Measurements from ENCODE around the gene GAB2. TPM values are rescaled to one million over a fixed set of nuclear protein-coding genes. Genes with fewer than 3 reads are reported as not detected.

Gene GAB2
- total RNA-seq, 4 donors from 2014 or later = 39.6 to 57.3 (median 46.6) TPM

DNA sequence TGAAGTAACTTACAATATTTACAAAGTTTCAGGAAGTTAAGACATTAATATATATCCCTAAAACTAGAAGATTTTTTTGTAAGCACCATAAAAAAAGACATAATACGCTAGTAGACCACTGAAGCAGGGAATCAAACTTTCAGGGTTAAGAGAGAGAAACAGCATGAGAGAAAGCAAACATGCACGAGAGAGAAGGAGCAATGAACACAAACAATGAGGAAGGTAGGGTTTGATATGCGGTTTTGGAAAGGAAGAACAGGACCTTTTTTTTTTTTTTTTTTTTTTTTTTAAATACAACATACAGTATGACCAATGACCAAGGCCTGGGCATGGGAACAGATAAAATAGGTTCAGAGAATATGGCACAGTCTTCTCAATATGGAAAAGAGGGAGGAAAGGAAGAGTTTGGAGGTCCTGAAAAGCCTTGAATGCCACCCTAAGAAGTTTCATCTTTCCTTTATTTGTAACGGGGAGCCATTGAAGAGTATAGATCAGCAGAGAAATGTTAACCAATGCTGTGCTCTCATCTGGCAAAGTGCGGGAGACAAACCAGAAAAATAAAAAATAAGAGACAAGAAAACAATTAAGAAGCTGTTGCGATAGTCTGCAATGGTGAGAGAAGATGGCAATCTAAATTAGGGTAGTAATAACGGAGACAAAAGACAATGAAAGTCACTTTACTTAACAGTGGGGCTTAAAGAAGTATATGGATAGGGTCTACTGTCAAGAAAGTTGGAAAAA, 127.9 kb downstream of the GAB2 start:
- peak overlapping the region in 2 of 4 donors; percentile 59 to 68 for H3K27ac ChIP-seq
- H3K27me3 ChIP-seq = no peaks in the 10 kb centered on the region
- TF ChIP-seq, protein P1, sequence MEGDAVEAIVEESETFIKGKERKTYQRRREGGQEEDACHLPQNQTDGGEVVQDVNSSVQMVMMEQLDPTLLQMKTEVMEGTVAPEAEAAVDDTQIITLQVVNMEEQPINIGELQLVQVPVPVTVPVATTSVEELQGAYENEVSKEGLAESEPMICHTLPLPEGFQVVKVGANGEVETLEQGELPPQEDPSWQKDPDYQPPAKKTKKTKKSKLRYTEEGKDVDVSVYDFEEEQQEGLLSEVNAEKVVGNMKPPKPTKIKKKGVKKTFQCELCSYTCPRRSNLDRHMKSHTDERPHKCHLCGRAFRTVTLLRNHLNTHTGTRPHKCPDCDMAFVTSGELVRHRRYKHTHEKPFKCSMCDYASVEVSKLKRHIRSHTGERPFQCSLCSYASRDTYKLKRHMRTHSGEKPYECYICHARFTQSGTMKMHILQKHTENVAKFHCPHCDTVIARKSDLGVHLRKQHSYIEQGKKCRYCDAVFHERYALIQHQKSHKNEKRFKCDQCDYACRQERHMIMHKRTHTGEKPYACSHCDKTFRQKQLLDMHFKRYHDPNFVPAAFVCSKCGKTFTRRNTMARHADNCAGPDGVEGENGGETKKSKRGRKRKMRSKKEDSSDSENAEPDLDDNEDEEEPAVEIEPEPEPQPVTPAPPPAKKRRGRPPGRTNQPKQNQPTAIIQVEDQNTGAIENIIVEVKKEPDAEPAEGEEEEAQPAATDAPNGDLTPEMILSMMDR (IDR thresholded peaks at IDR 0.05) = no peak
- TF ChIP-seq POLR2A (IDR thresholded peaks at IDR 0.05) (no peak), EP300 (IDR thresholded peaks at IDR 0.05) (no peak)
- no peak for DNase-seq (ENCODE audit: low spot score in 2 of 2)
- H3K4me1 ChIP-seq = peaks cover 0 to 9% (median 3%) of the 10 kb centered on the region in 4 donors
- H3K9me3 ChIP-seq = peaks cover 0 to 11% (median 0%) of the 10 kb centered on the region in 4 donors
- 75 to 88% methylated on average over 7 of the region's 7 CpGs for whole genome bisulfite sequencing, 2 donors
- H3K36me3 ChIP-seq = no peaks in the 10 kb centered on the region
- no peak overlapping the region for H3K4me3 ChIP-seq

DNA sequence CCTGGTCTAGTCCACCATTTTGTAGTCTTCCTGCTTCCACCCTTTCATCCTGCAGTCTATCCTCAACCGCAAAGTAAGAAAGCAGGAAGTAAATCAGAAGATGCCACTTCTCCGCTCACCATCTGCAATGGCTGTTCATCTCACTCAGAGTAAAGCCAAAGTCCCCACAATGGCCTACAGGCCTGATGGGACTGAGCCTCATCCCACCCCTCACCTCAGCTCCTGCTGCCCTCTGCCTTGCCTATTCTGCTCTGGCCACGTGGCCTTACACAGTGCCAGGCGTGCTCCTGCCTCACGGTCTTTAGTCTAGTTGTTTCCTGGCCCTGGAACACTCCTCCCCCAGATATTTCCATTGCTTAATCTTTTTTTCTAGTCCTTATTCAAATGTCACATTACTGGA, 133.4 kb downstream of the GAB2 start:
- 74 to 82% methylated on average over 5 of the region's 5 CpGs for WGBS, 2 donors
- H3K27ac ChIP-seq = no peak overlapping the region

GRCh38 chr11:78282821-78283220, 134.8 kb downstream of the GAB2 start:
- DNase-seq (ENCODE audit: low spot score in 2 of 2) = no peak
- WGBS, 2 donors = 96% methylated on average over 1 of the region's 1 CpG
- H3K4me1 ChIP-seq = peaks cover 0 to 11% (median 2%) of the 10 kb centered on the region in 4 donors
- TF ChIP-seq, protein P1 (IDR thresholded peaks at IDR 0.05) = no peak
- no peak for TF ChIP-seq EP300 (IDR thresholded peaks at IDR 0.05)
- no peak for TF ChIP-seq POLR2A (IDR thresholded peaks at IDR 0.05)
- peaks cover 0 to 10% (median 0%) of the 10 kb centered on the region in 3 donors for H3K36me3 ChIP-seq
- H3K4me3 ChIP-seq = no peak overlapping the region
- H3K27me3 ChIP-seq = no peaks in the 10 kb centered on the region
- H3K27ac ChIP-seq = no peak overlapping the region
- no peaks in the 10 kb centered on the region for H3K9me3 ChIP-seq

More for the DNA sequence above, 133.4 kb downstream of the GAB2 start:
- no peak for TF ChIP-seq POLR2A (IDR thresholded peaks at IDR 0.05)
- no peak for TF ChIP-seq EP300 (IDR thresholded peaks at IDR 0.05)
- TF ChIP-seq, protein P1 (IDR thresholded peaks at IDR 0.05) = no peak
- Histone ChIP-seq H3K9me3 (peaks cover 0 to 11% (median 0%) of the 10 kb centered on the region in 4 donors), H3K4me1 (peaks cover 0 to 4% (median 1%) of the 10 kb centered on the region in 4 donors), H3K27me3 (no peaks in the 10 kb centered on the region), H3K36me3 (peaks cover 0 to 10% (median 0%) of the 10 kb centered on the region in 3 donors), H3K4me3 (no peak overlapping the region)
- no peak for DNase-seq (ENCODE audit: low spot score in 2 of 2)

DNA sequence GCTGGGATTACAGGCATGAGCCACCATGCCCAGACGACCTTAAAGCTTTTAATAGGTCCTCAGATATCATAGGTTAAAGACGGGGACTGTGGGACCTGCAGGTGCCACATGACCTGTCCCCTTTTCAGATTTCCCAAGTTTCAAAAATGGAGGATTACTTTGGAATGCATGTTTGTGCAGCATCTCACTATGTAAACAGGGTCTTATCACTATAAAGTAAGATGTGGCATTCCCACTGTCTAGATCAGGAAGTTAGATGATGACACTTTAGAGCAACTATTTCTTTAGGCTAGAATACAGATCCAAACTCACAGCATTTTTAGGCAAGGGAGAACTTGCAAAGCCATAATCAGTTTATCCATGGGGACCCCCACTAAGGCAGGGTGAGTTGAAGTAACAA, 136.1 kb downstream of the GAB2 start:
- no peak for DNase-seq (ENCODE audit: low spot score in 2 of 2)
- H3K27me3 ChIP-seq = no peaks in the 10 kb centered on the region
- no peaks in the 10 kb centered on the region for H3K9me3 ChIP-seq
- no peak overlapping the region for H3K4me3 ChIP-seq
- H3K36me3 ChIP-seq = peaks cover 0 to 10% (median 0%) of the 10 kb centered on the region in 3 donors
- TF ChIP-seq POLR2A (IDR thresholded peaks at IDR 0.05) (no peak), EP300 (IDR thresholded peaks at IDR 0.05) (no peak)
- TF ChIP-seq, protein P1 (IDR thresholded peaks at IDR 0.05) = no peak
- peaks cover 0 to 18% (median 2%) of the 10 kb centered on the region in 4 donors for H3K4me1 ChIP-seq
- H3K27ac ChIP-seq = no peak overlapping the region
- 85 to 95% methylated on average over 2 of the region's 2 CpGs for WGBS, 2 donors

- no peak for TF ChIP-seq EP300 (IDR thresholded peaks at IDR 0.05)
- TF ChIP-seq, protein P1 (IDR thresholded peaks at IDR 0.05) = no peak
- H3K27me3 ChIP-seq = no peaks in the 10 kb centered on the region
- 54 to 61% methylated on average over 7 of the region's 7 CpGs for WGBS, 2 donors
Measured at GRCh38 chr11:78277314-78277994, 140.2 kb downstream of the GAB2 start.

More at GRCh38 chr11:78277314-78277994, 140.2 kb downstream of the GAB2 start:
- no peak overlapping the region for H3K4me3 ChIP-seq
- peaks cover 0 to 8% (median 0%) of the 10 kb centered on the region in 4 donors for H3K9me3 ChIP-seq
- H3K4me1 ChIP-seq = peaks cover 0 to 15% (median 2%) of the 10 kb centered on the region in 4 donors
- no peak for DNase-seq (ENCODE audit: low spot score in 2 of 2)
- peaks cover 0 to 32% (median 0%) of the 10 kb centered on the region in 3 donors for H3K36me3 ChIP-seq
- H3K27ac ChIP-seq = no peak overlapping the region

Data from tibial nerve (tissue), 4 donors.